MM.1S (cell line): ENCODE measurements around the gene ALDH5A1.

Source experiments
- EZH2 ChIP-seq: fragments of 300-600 bp; sonication (generic); optimal IDR thresholded peaks from 2 replicates; pipeline ENCODE3; 2017; ENCODE audit warnings: low read depth, mild to moderate bottlenecking, antibody characterized with exemption, low read length, mixed read lengths
- TF ChIP-seq, protein P1 (sequence below): fragments of 300-600 bp; sonication (generic); IDR thresholded peaks from 2 replicates; pipeline ENCODE4 v1.5.1; 2016; ENCODE audit warnings: antibody characterized with exemption, low read length, mixed read lengths

GRCh38 chr6:24568683-24569082 lies 73.9 kb downstream of the ALDH5A1 start:
- TF ChIP-seq, protein P1, sequence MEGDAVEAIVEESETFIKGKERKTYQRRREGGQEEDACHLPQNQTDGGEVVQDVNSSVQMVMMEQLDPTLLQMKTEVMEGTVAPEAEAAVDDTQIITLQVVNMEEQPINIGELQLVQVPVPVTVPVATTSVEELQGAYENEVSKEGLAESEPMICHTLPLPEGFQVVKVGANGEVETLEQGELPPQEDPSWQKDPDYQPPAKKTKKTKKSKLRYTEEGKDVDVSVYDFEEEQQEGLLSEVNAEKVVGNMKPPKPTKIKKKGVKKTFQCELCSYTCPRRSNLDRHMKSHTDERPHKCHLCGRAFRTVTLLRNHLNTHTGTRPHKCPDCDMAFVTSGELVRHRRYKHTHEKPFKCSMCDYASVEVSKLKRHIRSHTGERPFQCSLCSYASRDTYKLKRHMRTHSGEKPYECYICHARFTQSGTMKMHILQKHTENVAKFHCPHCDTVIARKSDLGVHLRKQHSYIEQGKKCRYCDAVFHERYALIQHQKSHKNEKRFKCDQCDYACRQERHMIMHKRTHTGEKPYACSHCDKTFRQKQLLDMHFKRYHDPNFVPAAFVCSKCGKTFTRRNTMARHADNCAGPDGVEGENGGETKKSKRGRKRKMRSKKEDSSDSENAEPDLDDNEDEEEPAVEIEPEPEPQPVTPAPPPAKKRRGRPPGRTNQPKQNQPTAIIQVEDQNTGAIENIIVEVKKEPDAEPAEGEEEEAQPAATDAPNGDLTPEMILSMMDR, result no peak
- TF ChIP-seq EZH2, result no peak
